ENCODE measurements around the gene ARFRP1.
A peak's percentile ranks its signal among the peaks of the same experiment; 100 is the strongest.
"Not testable (repeated sequence)": the region's sequence is repeated elsewhere in the genome, so short reads cannot be mapped to it uniquely, and the experiment has no call there.

ARFRP1 gene

DNA sequence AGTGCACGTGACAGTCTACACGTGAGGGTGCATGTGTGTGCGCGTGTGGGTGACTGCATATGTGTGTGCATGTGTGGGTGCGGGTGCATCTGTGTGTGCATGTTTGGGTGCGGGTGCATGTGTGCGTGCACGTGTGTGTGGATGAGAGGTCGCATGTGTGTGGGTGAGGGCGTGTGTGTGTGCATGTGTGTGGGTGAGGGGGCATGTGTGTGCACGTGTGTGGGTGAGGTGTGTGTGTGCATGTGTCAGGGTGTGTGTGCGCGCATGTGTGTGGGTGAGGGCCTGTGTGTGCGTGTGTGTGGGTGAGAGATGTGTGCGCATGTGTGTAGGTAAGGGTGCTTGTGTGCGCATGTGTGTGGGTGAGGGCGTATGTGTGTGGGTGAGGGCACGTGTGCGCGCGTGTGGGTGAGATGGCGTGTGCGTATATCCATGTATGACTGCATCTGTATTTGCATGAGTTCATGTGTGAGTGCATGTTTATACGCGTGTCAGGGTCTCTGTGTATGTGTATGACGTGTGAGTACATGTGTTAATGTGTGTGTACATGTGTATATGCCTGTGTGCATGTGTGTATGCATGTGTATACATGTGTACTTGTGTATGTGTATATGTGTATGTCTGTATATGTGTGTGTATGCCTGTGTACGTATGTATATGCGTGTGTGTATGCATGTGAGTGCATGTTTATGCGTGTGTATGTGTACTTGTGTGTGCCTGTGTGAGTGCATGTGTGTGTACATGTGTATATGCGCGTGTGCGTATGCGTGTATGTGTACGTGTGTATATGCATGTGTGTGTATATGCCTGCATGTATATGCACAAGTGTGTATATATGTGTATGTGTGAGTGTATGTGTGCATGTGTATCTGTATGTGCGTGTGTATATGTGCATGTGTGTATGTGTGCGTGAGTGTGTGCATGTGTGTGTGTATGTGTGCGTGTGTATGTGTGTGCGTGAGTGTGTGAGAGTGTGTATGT is 24.6 kb upstream of the ARFRP1 start:
- DNase-seq (ENCODE audit: low read depth), result no peak

DNA sequence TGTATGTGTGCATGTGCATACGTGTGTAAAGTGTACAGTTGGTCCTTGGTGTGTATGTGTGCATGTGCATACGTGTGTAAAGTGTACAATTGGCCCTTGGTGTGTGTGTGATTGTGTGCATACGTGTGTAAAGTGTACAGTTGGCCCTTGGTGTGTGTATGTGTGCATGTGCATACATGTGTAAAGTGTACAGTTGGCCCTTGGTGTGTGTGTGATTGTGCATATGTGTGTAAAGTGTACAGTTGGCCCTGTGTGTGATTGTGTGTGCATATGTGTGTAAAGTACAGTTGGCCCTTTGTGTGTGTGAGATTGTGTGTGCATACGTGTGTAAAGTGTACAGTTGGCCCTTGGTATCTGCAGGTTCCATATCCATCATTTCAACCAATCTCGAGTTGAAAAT is 23.6 kb upstream of the ARFRP1 start:
- DNase-seq (ENCODE audit: low read depth), result no peak

DNA sequence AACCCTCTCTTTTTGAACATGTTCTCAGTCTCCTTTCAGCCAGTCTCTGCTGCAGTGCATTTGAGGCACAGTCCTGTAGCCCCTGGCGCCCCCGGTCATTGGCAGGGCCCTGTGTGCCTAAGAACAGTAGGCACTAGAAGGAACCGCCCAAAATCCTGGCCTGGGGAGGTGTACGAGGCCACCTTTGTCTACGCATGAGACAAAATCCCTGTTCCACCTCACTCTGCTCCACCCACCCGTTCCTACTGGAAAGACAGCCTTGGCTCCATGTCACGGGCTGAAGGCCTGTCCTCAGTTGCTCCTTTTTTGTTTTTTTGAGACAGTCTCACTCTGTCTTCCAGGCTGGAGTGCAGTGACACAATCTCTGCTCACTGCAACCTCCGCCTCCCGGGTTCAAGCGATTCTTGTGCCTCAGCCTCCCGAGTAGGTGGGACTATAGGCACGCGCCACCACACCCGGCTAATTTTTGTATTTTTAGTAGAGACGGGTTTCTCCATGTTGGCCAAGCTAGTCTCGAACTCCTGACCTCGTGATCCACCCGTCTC is 22.5 kb upstream of the ARFRP1 start:
- DNase-seq (ENCODE audit: low read depth), result not testable (repeated sequence)

DNA sequence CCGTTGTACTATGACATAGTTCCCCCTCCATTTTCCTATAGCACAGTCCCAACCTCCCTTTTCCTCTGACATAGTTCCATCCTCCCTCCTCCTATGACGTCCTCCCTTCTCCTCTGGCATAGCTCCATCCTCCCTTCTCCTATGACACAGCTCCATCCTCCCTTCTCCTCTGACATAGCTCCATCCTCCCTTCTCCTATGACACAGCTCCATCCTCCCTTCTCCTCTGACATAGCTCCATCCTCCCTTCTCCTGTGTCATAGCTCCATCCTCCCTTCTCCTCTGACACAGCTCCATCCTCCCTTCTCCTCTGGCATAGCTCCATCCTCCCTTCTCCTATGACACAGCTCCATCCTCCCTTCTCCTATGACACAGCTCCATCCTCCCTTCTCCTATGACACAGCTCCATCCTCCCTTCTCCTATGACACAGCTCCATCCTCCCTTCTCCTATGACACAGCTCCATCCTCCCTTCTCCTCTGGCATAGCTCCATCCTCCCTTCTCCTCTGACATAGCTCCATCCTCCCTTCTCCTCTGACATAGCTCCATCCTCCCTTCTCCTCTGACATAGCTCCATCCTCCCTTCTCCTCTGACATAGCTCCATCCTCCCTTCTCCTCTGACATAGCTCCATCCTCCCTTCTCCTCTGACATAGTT is 15.3 kb upstream of the ARFRP1 start:
- DNase-seq (ENCODE audit: low read depth), result not testable (repeated sequence)

DNA sequence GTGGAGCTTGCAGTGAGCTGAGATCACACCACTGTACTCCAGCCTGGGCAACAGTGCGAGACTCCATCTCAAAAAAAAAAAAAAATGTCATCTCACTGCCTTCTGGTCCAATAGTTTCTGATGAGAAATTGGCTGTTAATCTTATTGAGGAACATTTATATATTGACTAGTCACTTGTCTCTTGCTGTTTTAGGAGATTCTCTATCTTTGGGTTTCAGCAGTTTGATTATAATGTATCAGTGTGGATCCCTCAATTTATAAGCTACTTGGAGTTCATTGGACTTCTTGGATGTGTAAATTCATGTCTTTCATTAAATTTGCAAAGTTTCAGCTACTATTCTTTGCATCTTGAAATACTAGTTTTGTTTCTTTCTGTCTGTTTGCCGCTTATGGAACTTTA is 11.2 kb upstream of the ARFRP1 start:
- no peak for DNase-seq (ENCODE audit: low read depth)

DNA sequence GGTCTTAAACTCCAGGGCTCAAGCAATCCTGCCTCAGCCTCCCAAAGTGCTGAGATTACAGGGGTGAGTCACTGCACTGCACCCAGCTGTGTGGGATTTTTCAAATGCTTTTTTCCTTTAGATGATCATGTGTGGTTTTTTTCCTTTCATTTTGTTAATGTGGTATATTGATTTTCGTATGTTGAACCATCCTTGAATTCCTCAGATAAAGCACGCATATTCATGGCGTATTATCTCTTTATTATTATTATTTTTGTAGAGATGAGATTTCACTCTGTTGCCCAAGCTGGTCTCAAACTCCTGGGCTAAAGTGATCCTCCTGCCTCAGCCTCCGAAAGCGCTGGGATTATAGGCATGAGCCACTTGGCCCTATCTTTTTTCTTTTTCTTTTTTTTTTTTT is 7.1 kb upstream of the ARFRP1 start:
- no peak for DNase-seq (ENCODE audit: low read depth)

DNA sequence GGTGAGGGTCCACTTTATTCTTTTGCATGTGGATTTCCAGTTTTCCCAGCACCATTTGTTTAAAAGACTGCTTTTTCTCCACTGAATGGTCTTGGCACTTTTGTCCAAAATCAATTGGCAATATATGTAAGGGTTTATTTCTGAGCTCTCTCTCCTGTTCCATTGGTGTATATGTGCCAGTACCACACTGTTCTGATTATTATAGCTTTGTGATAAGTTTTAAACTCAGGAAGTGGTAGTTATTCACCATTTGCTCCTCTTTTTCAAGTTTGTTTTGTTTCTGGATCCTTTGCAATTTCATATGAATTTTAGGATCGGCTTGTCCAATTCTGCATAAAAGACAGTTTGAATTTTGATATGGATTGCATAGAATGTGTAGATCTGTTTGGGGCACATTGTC is 4.4 kb upstream of the ARFRP1 start:
- no peak for DNase-seq (ENCODE audit: low read depth)

DNA sequence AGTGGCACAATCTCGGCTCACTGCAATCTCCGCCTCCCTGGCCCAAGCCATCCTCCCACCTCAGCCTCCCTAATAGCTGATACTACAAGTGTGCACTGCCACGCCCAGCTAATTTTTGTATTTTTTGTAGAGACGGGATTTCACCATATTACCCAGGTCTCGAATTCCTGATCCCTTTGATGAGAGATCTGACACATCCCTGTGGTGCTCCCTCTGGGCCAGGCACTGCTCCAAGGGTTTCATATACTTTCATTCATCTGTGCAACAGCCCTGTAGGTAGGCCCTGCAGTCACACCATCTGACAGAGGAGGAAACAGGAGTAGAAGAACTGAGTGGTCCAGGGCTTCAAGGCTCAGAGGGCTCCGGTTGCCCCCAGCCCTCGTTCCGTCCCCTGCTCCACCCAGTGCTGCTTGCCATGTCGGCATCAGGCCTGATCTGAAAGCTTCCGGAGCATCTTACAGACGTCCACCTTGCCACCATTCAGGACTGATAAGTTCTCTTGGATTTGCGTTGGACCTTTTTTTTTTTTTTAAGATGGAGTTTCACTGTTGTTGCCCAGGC is 3.4 kb upstream of the ARFRP1 start:
- no peak for DNase-seq (ENCODE audit: low read depth)

DNA sequence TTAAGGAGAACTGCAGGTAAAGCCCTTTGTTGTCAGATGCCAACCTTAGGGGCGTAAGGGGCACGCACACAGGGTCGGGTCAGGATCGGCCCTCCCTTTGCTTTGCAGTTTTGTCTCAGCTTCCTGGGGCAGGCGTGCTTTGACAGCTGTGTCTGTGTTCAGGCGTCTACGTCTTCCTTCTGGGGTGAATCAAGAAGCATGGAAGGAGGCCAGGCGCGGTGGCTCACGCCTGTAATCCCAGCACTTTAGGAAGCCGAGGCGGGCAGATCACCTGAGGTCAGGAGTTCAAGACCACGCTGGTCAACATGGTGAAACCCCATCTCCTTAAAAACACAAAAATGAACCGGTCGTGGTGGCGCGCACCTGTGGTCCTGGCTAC is 1.4 kb upstream of the ARFRP1 start:
- no peak for DNase-seq (ENCODE audit: low read depth)

DNA sequence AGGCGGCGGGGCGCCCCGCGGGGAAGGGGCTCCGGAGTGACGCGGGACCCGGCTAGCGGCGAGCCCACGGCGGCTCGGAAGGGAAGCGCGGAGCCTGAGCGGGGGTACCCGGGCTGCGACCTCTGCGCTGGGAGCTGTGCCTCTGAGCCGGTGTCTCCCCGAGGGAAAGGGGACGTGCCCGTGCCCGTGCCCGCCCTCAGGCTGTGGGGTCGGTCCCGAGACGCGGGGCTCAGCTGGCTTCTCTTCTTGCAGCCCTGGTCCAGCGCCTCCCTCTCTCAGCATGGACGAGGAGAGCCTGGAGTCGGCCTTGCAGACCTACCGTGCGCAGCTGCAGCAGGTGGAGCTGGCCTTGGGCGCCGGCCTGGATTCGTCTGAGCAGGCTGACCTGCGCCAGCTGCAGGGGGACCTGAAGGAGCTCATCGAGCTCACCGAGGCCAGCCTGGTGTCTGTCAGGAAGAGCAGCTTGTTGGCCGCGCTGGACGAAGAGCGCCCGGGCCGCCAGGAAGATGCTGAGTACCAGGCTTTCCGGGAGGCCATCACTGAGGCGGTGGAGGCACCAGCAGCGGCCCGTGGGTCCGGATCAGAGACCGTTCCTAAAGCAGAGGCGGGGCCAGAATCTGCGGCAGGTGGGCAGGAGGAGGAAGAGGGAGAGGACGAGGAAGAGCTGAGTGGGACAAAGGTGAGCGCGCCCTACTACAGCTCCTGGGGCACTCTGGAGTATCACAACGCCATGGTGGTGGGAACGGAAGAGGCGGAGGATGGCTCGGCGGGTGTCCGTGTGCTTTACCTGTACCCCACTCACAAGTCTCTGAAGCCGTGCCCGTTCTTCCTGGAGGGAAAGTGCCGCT is 749 bp upstream of the ARFRP1 start:
- no peak for DNase-seq (ENCODE audit: low read depth)

DNA sequence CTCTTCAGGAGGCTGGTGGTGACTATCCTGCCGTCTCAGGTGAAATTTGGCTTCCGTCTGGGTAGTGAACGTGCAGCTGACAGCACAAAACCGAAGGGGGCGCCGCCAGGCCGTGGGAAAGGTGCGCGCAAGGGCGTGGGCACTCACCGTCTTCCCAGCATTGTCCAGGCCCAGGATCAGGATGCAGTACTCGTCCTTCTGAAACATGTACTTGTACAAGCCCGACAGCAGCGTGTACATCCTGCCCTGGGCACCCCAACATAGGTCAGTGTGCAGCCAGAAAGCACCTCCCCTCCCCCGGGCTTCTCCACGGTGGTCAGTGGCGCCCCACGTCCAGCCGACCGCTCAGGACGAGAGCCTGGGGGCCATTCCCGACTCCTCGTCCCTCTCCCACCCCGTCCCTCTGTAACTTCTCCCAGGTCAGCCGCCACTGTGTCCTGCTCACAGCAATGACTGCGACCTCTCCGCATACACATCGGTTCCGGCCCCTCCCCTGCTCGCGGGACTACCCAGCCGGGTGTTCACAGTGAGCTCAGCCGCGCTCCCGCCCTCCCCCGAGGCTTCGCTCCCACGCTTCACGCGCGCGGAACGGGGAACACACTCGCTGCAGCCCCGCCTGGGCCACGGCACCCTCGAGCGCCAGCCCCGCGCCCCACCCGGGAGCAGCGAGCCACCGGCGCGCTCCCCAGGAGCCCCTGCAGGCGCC is 771 bp downstream of the ARFRP1 start:
- peak; percentile 54 for DNase-seq (ENCODE audit: low read depth)

DNA sequence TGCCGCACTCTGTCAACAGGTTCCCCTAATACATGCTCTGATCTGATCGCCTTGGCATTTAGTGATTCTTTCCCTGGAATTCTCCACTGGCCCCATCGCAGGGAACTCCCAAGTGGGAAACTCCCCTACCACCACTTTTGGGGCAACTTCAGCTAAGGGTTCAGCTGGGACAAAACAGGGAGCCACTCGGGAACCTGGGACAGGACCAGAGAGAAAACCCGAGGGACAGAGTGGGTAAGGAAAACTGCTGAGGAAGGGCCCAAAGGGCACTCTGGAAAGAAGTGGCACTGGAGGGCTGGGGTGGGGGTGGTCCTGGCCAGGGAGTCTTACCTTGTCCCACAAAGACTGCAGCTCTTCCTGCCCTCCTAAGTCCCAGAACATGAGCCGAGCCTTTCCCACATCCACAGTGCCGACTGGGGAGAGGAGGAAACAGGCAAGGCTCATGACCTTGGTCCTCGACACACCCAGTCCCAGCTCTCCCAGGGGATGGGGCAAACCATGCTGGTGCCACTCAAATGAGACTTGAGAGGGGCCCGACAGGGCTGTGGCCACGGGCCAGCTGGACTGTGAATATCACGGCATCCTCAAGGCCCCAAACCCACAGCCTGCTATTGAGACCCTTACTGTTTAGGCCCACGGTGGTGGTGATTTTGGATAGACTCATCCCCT is 1.6 kb downstream of the ARFRP1 start:
- DNase-seq (ENCODE audit: low read depth), result no peak

DNA sequence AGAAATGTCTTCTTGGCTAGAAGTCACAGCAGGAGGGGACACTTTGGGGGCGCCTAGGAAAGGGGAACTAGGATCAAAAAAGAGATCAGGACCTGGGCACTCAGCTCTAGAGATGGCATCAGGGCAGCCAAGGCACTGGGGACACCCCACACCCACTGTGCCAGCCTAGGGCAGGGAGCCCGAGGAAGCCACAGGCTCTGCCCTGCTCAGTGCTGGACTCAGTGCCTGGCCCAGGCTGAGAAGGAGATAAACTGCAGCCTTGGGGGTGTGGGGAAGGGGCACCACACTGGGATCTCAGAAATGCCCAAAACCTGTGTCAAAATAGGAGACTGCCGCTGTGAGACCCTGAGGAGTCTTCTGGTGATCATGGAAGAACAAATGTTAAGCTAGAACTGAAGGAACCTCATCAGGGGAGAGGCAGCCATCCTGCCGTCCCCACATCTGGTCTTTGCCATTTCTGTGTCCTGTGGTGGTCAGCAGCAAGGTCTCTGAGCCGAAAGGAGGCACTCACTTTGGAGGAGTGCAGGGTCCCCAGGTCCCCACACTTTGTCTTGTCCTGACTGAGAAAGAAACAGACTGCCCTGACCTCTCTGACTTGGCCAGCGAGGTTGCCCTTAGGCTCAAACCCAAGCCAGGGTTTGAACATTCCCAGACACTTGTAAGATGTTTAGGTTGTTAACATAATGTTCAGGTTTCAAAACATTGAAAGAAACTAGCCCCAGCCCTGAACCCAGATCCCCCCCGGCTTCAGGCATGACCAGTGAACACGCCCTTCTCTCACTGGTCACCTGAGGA is 2.3 kb downstream of the ARFRP1 start:
- DNase-seq (ENCODE audit: low read depth), result no peak

DNA sequence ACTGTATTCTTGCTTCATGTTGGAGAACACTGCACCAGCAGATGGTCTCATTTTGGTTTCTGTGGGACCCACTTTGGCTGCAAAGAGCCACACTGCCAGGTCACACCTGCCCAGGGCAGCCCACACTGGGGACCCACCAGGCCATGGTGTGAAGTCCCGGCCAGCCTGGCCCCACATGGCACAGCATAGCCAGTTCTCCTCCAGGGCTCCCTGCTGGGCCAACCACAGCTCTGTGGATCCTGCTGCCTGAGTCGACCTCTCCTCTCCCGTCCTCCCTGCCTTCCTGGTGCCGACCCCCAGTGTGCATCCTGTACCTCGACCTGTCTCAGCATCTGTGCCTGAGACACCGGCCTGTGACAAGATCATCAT is 3.0 kb downstream of the ARFRP1 start:
- no peak for DNase-seq (ENCODE audit: low read depth)

DNA sequence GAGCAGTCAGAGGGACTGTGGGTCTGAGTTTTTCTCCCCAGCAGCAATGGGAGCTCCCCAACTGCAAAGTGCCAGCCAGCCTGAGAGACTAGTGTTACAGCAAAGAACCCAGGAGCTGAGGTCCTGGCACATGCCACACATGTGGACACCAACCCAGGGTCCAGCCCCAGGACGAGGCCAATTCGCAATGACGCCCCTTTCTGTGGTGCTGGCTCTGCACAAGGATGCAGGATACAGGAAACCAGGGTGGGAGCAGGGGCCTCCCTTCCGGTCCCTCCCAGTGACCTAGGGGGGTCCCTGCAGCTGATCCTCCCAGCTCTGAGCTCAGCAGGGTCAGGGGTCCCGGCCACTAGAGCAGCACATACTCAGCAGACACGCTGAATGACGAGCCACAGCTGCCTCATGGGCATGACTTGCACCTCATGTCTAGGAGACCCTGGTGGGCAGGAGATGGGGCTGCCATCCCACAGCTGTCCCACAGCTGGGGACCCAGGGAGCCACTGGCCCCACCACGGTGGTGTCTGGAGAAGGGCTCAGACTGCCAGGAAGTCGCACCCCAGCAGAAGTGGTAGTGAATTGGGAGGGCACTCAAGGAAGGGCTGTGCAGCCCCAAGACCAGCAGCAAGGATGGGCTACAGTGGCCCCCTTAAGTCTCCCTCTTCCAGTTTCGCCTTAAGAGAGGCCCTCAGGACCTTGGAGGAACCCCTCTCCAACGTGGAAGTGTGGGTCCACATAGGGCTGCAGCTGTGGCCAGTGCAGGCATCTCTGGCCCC is 3.6 kb downstream of the ARFRP1 start:
- DNase-seq (ENCODE audit: low read depth), result no peak

DNA sequence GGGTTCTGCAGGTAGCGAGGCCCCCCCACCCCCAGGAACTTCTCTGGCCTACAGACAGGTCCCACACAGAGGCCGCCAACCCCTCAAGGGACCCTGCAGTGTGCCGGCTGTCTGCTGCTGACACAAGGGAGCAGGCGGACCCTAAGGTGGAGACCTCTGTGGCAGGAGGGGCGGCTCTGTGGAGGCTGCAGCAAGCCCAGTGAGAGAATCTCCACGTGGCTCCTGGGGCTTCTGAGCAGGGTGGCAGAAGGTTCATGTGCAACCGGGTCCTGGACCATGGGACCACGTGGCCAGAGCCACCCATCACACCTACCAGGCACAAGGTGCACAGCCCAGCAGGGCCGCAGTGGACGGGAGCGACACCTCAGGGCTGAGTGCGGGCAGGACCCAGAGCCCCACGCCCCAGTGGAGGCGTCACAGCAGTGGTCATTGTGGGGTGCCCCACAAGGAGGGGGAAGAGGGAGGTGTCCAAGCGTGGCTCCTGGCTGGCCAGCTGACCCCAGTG is 4.3 kb downstream of the ARFRP1 start:
- DNase-seq (ENCODE audit: low read depth), result no peak

DNA sequence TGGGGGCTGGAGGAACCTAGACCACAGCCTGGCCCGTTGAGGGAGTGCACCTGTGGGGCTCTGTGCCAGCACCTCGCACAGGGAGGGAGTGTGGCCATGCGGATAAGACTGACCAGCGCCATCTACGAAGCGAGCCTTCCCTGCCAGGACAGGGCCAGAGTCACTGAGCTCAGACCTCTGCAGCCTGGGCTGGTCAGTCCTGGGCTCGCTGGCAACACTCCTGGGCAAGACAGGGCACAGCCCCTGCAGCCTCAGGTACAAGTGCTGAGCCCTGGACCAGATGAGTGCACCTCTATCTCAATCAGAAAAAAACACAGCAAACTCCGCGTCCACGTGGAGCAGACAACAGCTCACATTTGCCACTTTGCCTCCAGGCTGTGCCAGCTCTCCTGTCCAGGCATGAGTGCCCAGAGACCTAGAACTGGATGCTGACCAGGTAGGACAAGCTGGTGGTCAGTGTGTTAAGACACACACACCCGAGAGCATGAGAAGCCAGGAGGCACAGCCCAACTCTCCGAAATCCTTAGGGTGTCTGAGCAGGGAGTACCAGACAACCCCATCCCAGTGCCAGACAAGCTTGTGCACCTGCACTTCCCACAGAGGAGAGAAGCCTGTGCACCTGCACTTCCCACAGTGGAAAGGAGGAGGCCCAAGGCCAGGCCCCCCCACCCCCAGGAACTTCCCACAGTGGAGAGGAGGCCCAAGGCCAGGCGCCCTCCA is 4.9 kb downstream of the ARFRP1 start:
- no peak for DNase-seq (ENCODE audit: low read depth)

DNA sequence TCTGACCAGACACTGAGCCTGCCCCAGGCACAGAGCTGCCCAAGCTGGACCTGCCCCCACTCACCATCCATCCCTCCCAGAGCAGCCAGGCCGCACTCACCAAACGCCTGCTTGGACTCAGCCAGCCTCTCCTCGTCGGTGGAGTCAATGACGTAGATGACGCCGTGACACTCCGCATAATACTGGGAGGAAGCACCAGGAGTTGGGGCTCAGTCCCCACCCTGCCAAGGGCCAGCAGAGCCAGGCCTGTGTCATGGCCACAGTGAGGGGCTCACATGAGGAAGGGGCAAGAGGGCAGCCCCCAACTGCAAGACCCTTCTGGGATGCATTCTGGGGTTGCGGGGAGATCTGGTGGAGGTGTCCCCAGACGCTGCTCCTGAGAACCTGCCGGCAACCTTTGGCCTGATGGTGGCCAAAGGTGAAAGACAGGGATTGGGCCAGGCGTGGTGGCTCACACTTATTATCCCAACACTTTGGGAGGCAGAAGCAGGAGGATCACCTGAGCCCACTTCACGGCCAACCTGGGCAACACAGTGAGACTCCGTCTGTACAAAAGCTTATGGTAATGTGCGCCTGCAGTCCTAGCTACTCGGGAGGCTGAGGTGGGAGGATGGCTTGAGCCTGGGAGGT is 5.6 kb downstream of the ARFRP1 start:
- no peak for DNase-seq (ENCODE audit: low read depth)
